ENCODE results near the gene PHLDA1. TPM values are rescaled to one million over a fixed set of nuclear protein-coding genes. Genes with fewer than 3 reads are reported as not detected.

Gene PHLDA1
- total RNA-seq, 2 experiments from 2014 or later = 3.8 to 3.9 TPM

- peaks cover 39% of the 10 kb centered on the region for H3K4me1 Mint-ChIP-seq
- DNase-seq = no peak
- no peaks in the 10 kb centered on the region for H3K9me3 Mint-ChIP-seq
- CTCF ChIA-PET = interaction anchor here (0.7 to 3.3 kb wide), 8 partner anchors 65 to 529 kb away, joined by 3 to 13 read pairs (median 4); no protein-coding TSS in a partner anchor
- peaks cover 5% of the 10 kb centered on the region for H3K36me3 Mint-ChIP-seq (ENCODE audit: low read depth)
- H3K27ac Mint-ChIP-seq = no peak overlapping the region
- peaks cover 23% of the 10 kb centered on the region for H3K27me3 Mint-ChIP-seq
- H3K4me3 Mint-ChIP-seq = peak overlapping the region; percentile 85
- POLR2A ChIA-PET = interaction anchor here (0.6 kb wide), 1 partner anchor 48 kb away, joined by 3 read pairs; no protein-coding TSS in a partner anchor
Measured at GRCh38 chr12:76033081-76034011, 1.8 kb upstream of the PHLDA1 start.

- H3K27me3 Mint-ChIP-seq = peaks cover 23% of the 10 kb centered on the region
- H3K4me1 Mint-ChIP-seq = peaks cover 35% of the 10 kb centered on the region
Measured at GRCh38 chr12:76032043-76032981, 736 bp upstream of the PHLDA1 start.

GRCh38 chr12:76031081-76031413, 529 bp downstream of the PHLDA1 start:
- H3K4me3 Mint-ChIP-seq = peak overlapping the region; percentile 85
- no peak for DNase-seq
- POLR2A ChIA-PET = interaction anchor here (0.7 to 2.9 kb wide), 5 partner anchors 11 to 528 kb away, joined by 3 to 13 read pairs (median 3); no protein-coding TSS in a partner anchor
- H3K27me3 Mint-ChIP-seq = peaks cover 23% of the 10 kb centered on the region
- peak overlapping the region; percentile 91 for H3K27ac Mint-ChIP-seq
- no peaks in the 10 kb centered on the region for H3K9me3 Mint-ChIP-seq
- peaks cover 5% of the 10 kb centered on the region for H3K36me3 Mint-ChIP-seq (ENCODE audit: low read depth)
- CTCF ChIA-PET = interaction anchor here (0.6 to 3.3 kb wide), 26 partner anchors 10 to 520 kb away, joined by 3 to 22 read pairs (median 4); partner anchors contain the start of genes KRR1 and NAP1L1
- H3K4me1 Mint-ChIP-seq = peaks cover 32% of the 10 kb centered on the region

More at GRCh38 chr12:76032043-76032981, 736 bp upstream of the PHLDA1 start:
- peaks cover 5% of the 10 kb centered on the region for H3K36me3 Mint-ChIP-seq (ENCODE audit: low read depth)
- peak overlapping the region; percentile 83 for H3K27ac Mint-ChIP-seq
- peak; percentile 16 for DNase-seq
- CTCF ChIA-PET = interaction anchor here (0.7 to 3.3 kb wide), 26 partner anchors 12 to 521 kb away, joined by 3 to 22 read pairs (median 4); partner anchors contain the start of genes KRR1 and NAP1L1
- no peaks in the 10 kb centered on the region for H3K9me3 Mint-ChIP-seq
- H3K4me3 Mint-ChIP-seq = peak overlapping the region; percentile 85
- POLR2A ChIA-PET = interaction anchor here (0.6 to 2.9 kb wide), 5 partner anchors 12 to 526 kb away, joined by 3 to 13 read pairs (median 3); no protein-coding TSS in a partner anchor

GRCh38 chr12:76030341-76031080, 1.1 kb downstream of the PHLDA1 start:
- CTCF ChIA-PET = interaction anchor here (0.6 to 2.7 kb wide), 18 partner anchors 10 to 391 kb away, joined by 3 to 22 read pairs (median 6); no protein-coding TSS in a partner anchor
- peaks cover 28% of the 10 kb centered on the region for H3K4me1 Mint-ChIP-seq

GRCh38 chr12:76029982-76030340, 1.6 kb downstream of the PHLDA1 start:
- peak; percentile 13 for DNase-seq
- ChIA-PET CTCF (interaction anchor here (0.6 to 2.7 kb wide), 7 partner anchors 9 to 390 kb away, joined by 4 to 22 read pairs (median 7); no protein-coding TSS in a partner anchor), POLR2A (interaction anchor here (0.6 to 2.9 kb wide), 4 partner anchors 9 to 95 kb away, joined by 3 to 13 read pairs (median 4); no protein-coding TSS in a partner anchor)
- H3K9me3 Mint-ChIP-seq = no peaks in the 10 kb centered on the region
- peaks cover 27% of the 10 kb centered on the region for H3K4me1 Mint-ChIP-seq
- H3K36me3 Mint-ChIP-seq (ENCODE audit: low read depth) = peaks cover 5% of the 10 kb centered on the region
- peaks cover 23% of the 10 kb centered on the region for H3K27me3 Mint-ChIP-seq
- peak overlapping the region; percentile 85 for H3K4me3 Mint-ChIP-seq
- peak overlapping the region; percentile 91 for H3K27ac Mint-ChIP-seq

More at GRCh38 chr12:76030341-76031080, 1.1 kb downstream of the PHLDA1 start:
- Mint-ChIP-seq H3K27me3 (peaks cover 23% of the 10 kb centered on the region), H3K9me3 (no peaks in the 10 kb centered on the region), H3K27ac (peak overlapping the region; percentile 91), H3K4me3 (peak overlapping the region; percentile 85), H3K36me3 (ENCODE audit: low read depth) (peaks cover 5% of the 10 kb centered on the region)
- peak; percentile 56 for DNase-seq
- POLR2A ChIA-PET = interaction anchor here (0.6 to 2.9 kb wide), 7 partner anchors 10 to 528 kb away, joined by 3 to 13 read pairs (median 4); no protein-coding TSS in a partner anchor

GRCh38 chr12:76028571-76029277, 2.9 kb downstream of the PHLDA1 start:
- H3K36me3 Mint-ChIP-seq (ENCODE audit: low read depth) = peaks cover 5% of the 10 kb centered on the region
- DNase-seq = no peak
- no peak overlapping the region for H3K27ac Mint-ChIP-seq
- peaks cover 25% of the 10 kb centered on the region for H3K4me1 Mint-ChIP-seq
- peaks cover 23% of the 10 kb centered on the region for H3K27me3 Mint-ChIP-seq
- CTCF ChIA-PET = interaction anchor here (1.2 kb wide), 1 partner anchor 49 kb away, joined by 3 read pairs; no protein-coding TSS in a partner anchor
- POLR2A ChIA-PET = no interaction called here
- no peaks in the 10 kb centered on the region for H3K9me3 Mint-ChIP-seq
- H3K4me3 Mint-ChIP-seq = peak overlapping the region; percentile 48

GRCh38 chr12:76026643-76027063, 4.9 kb downstream of the PHLDA1 start:
- Mint-ChIP-seq H3K36me3 (ENCODE audit: low read depth) (peaks cover 2% of the 10 kb centered on the region), H3K4me1 (peaks cover 20% of the 10 kb centered on the region), H3K9me3 (no peaks in the 10 kb centered on the region), H3K27ac (no peak overlapping the region), H3K4me3 (no peak overlapping the region), H3K27me3 (peaks cover 14% of the 10 kb centered on the region)
- POLR2A ChIA-PET = no interaction called here
- DNase-seq = no peak
- CTCF ChIA-PET = interaction anchor here (0.6 kb wide), 2 partner anchors 89 to 92 kb away, joined by 3 to 4 read pairs; no protein-coding TSS in a partner anchor

- ChIA-PET POLR2A (interaction anchor here (0.9 kb wide), 1 partner anchor 84 kb away, joined by 8 read pairs; no protein-coding TSS in a partner anchor), CTCF (interaction anchor here (0.6 kb wide), 1 partner anchor 88 kb away, joined by 3 read pairs; no protein-coding TSS in a partner anchor)
- Mint-ChIP-seq H3K9me3 (no peaks in the 10 kb centered on the region), H3K27ac (no peak overlapping the region), H3K27me3 (peaks cover 14% of the 10 kb centered on the region), H3K4me3 (no peak overlapping the region), H3K36me3 (ENCODE audit: low read depth) (peaks cover 4% of the 10 kb centered on the region), H3K4me1 (peaks cover 26% of the 10 kb centered on the region)
- DNase-seq = no peak
Measured at GRCh38 chr12:76025601-76026575, 5.7 kb downstream of the PHLDA1 start.

- ChIA-PET POLR2A (interaction anchor here (0.9 kb wide), 1 partner anchor 85 kb away, joined by 8 read pairs; no protein-coding TSS in a partner anchor), CTCF (interaction anchor here (0.9 kb wide), 1 partner anchor 59 kb away, joined by 3 read pairs; no protein-coding TSS in a partner anchor)
- H3K36me3 Mint-ChIP-seq (ENCODE audit: low read depth) = peaks cover 4% of the 10 kb centered on the region
- no peak overlapping the region for H3K27ac Mint-ChIP-seq
- peaks cover 26% of the 10 kb centered on the region for H3K4me1 Mint-ChIP-seq
- DNase-seq = no peak
- no peaks in the 10 kb centered on the region for H3K9me3 Mint-ChIP-seq
- H3K27me3 Mint-ChIP-seq = peaks cover 8% of the 10 kb centered on the region
- H3K4me3 Mint-ChIP-seq = no peak overlapping the region
Measured at GRCh38 chr12:76024942-76025600, 6.5 kb downstream of the PHLDA1 start.

All from activated CD4-positive, alpha-beta T cell treated with anti-CD3 and anti-CD28 coated beads, Interleukin-2, amount 10 ng/mL, durations not matched to agents 7 days and 5 days (primary cell).